Keratinocyte (primary cell): ENCODE data around the gene ACBD6. TPM values are rescaled to one million over a fixed set of nuclear protein-coding genes. Genes with fewer than 3 reads are reported as not detected.

Experiments used
- DNase-seq: peaks from one replicate; pipeline ENCODE4 v3.0.0-alpha.2; 2011; ENCODE audit warnings: low read depth, missing footprints, low spot score
- FAIRE-seq: peaks from 2 replicates; lab custom pipeline; 2011; peaks lifted over from hg19 to GRCh38; lab: Jason Lieb, UNC
- H2AFZ ChIP-seq: 2 replicates; pipeline ENCODE4 v1.6.0; 2012; ENCODE audit warnings: low read length, control low read depth, inconsistent platforms; ENCODE audit not compliant: control insufficient read depth
- H3K27ac ChIP-seq: 2 replicates; pipeline ENCODE4 v1.5.1; 2011; ENCODE audit warnings: low read length; ENCODE audit not compliant: control insufficient read depth, insufficient read depth
- H3K27me3 ChIP-seq: 3 replicates; pipeline ENCODE4 v1.6.0; 2011; ENCODE audit warnings: low read length; ENCODE audit not compliant: control insufficient read depth, insufficient read depth; ENCODE audit errors: extremely low read depth
- H3K36me3 ChIP-seq, 2 experiments: 2 replicates in 1 of 2; 3 replicates in 1 of 2; pipeline ENCODE4 v1.5.1; 2011; ENCODE audit warnings: low read length in 2 of 2, mild to moderate bottlenecking in 1 of 2; ENCODE audit not compliant: control insufficient read depth in 2 of 2, insufficient read depth in 2 of 2; ENCODE audit errors: extremely low read depth in 1 of 2
- H3K4me1 ChIP-seq: 3 replicates; pipeline ENCODE4 v1.5.1; 2011; ENCODE audit warnings: low read length; ENCODE audit not compliant: control insufficient read depth, insufficient read depth; ENCODE audit errors: extremely low read depth
- H3K4me2 ChIP-seq: 3 replicates; pipeline ENCODE4 v1.6.0; 2011; ENCODE audit warnings: low read depth, low read length; ENCODE audit not compliant: control insufficient read depth, insufficient read depth; ENCODE audit errors: extremely low read depth
- H3K4me3 ChIP-seq, 3 experiments: fragments of 200-600 bp in 1 of 3; sonication (generic) in 1 of 3; 2 replicates in 2 of 3; 3 replicates in 1 of 3; pipeline ENCODE4 v1.5.1; 2011 to 2016; ENCODE audit warnings: low read length in 3 of 3, mild to moderate bottlenecking in 3 of 3, control low read depth in 2 of 3, inconsistent platforms in 1 of 3, low read depth in 1 of 3, mixed read lengths in 1 of 3, mixed run types in 1 of 3, moderate library complexity in 1 of 3; ENCODE audit not compliant: control insufficient read depth in 2 of 3, insufficient read depth in 2 of 3; ENCODE audit errors: extremely low read depth in 1 of 3
- H3K79me2 ChIP-seq: 2 replicates; pipeline ENCODE4 v1.6.0; 2012; ENCODE audit warnings: low read length; ENCODE audit not compliant: control insufficient read depth, insufficient read depth
- H3K9ac ChIP-seq: 3 replicates; pipeline ENCODE4 v1.6.0; 2011; ENCODE audit warnings: low read length; ENCODE audit not compliant: control insufficient read depth, insufficient read depth; ENCODE audit errors: extremely low read depth
- H3K9me1 ChIP-seq: 3 replicates; pipeline ENCODE4 v1.6.0; 2011; ENCODE audit warnings: low read length; ENCODE audit not compliant: control insufficient read depth, insufficient read depth; ENCODE audit errors: extremely low read depth
- H3K9me3 ChIP-seq: 2 replicates; pipeline ENCODE4 v1.5.1; 2012; ENCODE audit warnings: low read depth, low read length; ENCODE audit not compliant: control insufficient read depth
- H4K20me1 ChIP-seq: 3 replicates; pipeline ENCODE4 v1.6.0; 2011; ENCODE audit warnings: low read length; ENCODE audit not compliant: control insufficient read depth, insufficient read depth; ENCODE audit errors: extremely low read depth
- CTCF ChIP-seq, 3 experiments: IDR thresholded peaks in 1 of 3; conservative IDR thresholded peaks in 1 of 3; optimal IDR thresholded peaks in 1 of 3; 2 replicates in 2 of 3; 3 replicates in 1 of 3; pipeline versions ENCODE3 to v1.5.1; 2011; ENCODE audit warnings: low read length in 3 of 3, mild to moderate bottlenecking in 3 of 3, moderate library complexity in 2 of 3, control low read depth in 1 of 3, inconsistent platforms in 1 of 3; ENCODE audit not compliant: insufficient read depth in 2 of 3; ENCODE audit errors: extremely low read depth in 1 of 3
- EZH2 ChIP-seq: IDR thresholded peaks from one replicate; pipeline ENCODE4 v1.6.1; 2012; ENCODE audit warnings: inconsistent platforms, mild to moderate bottlenecking, low read length, moderate library complexity
- dilution Hi-C: fragments of 300-500 bp; cut with MboI; formaldehyde crosslinking; loops from one replicate; pipeline ENCODE4 v1.7.0; 2020; ENCODE audit warnings: low sequenced_read_pairs; ENCODE audit not compliant: extremely low pct_ligation_motif_present
- polyA plus RNA-seq, 5 experiments: library from polyadenylated mRNA; depleted of rRNA in 3 of 5; stranded (reverse) in 3 of 5; stranded (forward) in 1 of 5; unstranded in 1 of 5; fragments of >200 nt; gene quantifications; 1 replicate in 1 of 5; 2 replicates in 3 of 5; 3 replicates in 1 of 5; pipeline versions ENCODE4 v1.2.1 to v1.2.3, GENCODE V29; 2011 to 2012; ENCODE audit warnings: missing spikeins in 2 of 5, low read depth in 1 of 5, low replicate concordance in 1 of 5

The ACBD6 gene
- polyA plus RNA-seq, 1 donor (not counting 4 experiments of a cell fraction or from before 2014, with no cell fraction given), result 47.5 TPM

- dilution Hi-C loops, result no loop called here
- Histone ChIP-seq H3K79me2 (peaks cover 14% of the 10 kb centered on the region), H3K27ac (no peak overlapping the region), H3K4me3 (no peak overlapping the region), H3K4me2 (no peak overlapping the region), H3K4me1 (no peaks in the 10 kb centered on the region), H4K20me1 (no peaks in the 10 kb centered on the region), H2AFZ (no peak overlapping the region), H3K9ac (no peak overlapping the region), H3K9me3 (no peaks in the 10 kb centered on the region), H3K36me3 (no peaks in the 10 kb centered on the region), H3K27me3 (no peaks in the 10 kb centered on the region), H3K9me1 (no peaks in the 10 kb centered on the region)
- DNase-seq (no peak), FAIRE-seq (no peak)
- TF ChIP-seq CTCF (optimal IDR thresholded peaks at IDR 0.05 in 1 of 3, IDR thresholded peaks at IDR 0.05 in 1 of 3, conservative IDR thresholded peaks at IDR 0.05 in 1 of 3; ENCODE audit: extremely low read depth in 1 of 3, insufficient read depth in 2 of 3, low read length in 3 of 3), result no peak
- TF ChIP-seq EZH2, result no peak
Measured at GRCh38 chr1:180397175-180397574, 105.2 kb downstream of the ACBD6 start.

DNA sequence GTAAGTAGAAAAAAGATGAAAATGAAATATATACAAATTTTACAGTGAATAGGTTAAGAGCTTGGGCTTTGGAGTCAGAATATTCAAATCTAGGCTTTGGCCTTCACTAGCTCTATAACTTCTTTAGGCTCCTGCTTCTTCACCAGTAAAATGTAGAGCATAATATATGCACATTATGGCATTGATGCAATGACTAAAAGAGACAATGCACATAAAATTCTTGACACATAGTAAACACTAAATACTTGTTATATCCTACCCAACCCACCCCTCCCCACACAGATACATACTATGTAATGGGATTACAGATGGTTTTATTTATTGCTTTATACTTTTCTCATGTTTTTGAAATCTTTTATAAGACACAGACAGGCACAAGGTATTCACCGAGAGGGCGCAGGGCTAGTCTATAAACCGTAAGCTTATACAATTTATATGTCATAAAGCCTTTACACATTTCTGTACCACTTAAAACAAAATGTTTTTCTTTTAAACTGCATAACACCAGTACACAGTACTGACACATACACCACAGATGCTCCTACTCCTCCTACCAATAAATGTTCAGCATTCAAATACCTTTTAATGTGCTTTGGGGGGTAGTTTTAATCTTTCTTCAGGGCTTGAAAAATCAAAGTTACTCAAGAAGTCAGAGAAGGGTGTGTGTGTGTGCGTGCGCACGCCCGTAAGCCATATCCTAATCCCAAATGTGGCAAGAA lies 109.8 kb downstream of the ACBD6 start:
- Histone ChIP-seq H3K9me1 (no peaks in the 10 kb centered on the region), H3K4me1 (no peaks in the 10 kb centered on the region), H3K36me3 (no peaks in the 10 kb centered on the region), H3K4me3 (no peak overlapping the region), H3K4me2 (no peak overlapping the region), H3K79me2 (peaks cover 20% of the 10 kb centered on the region), H3K27ac (no peak overlapping the region), H3K9ac (no peak overlapping the region), H3K9me3 (no peaks in the 10 kb centered on the region), H2AFZ (no peak overlapping the region), H3K27me3 (no peaks in the 10 kb centered on the region), H4K20me1 (no peaks in the 10 kb centered on the region)
- DNase-seq (no peak), FAIRE-seq (no peak)
- dilution Hi-C loops, result no loop called here
- TF ChIP-seq CTCF (optimal IDR thresholded peaks at IDR 0.05 in 1 of 3, IDR thresholded peaks at IDR 0.05 in 1 of 3, conservative IDR thresholded peaks at IDR 0.05 in 1 of 3; ENCODE audit: extremely low read depth in 1 of 3, insufficient read depth in 2 of 3, low read length in 3 of 3) (no peak), EZH2 (no peak)
